RPMI8226 (cell line): Measurements from ENCODE around the gene GMDS.
"Not testable (repeated sequence)": the region's sequence is repeated elsewhere in the genome, so short reads cannot be mapped to it uniquely, and the experiment has no call there.

Source experiments
- DNase-seq: peaks from one replicate; pipeline ENCODE4 v3.0.0-alpha.2; 2015

Gene GMDS

DNA sequence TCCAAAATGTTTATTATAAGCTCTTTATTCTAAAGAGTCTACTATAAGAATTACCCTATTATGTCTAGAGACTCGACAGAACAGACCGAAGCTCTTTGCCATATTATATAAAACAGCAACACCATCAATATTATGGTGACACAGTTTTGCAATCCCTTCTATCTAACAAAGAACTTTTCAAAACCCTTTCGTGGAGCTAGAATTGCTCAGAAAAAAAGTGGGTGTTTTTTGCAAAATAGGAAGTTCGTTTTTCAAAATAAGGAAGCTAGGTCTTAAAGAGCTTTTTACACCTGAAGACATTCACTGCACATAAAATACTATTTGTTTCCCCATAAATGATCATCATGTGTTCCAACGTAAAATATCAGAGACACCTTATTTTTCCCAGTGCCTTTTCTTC is 395.7 kb downstream of the GMDS start:
- no peak for DNase-seq

DNA sequence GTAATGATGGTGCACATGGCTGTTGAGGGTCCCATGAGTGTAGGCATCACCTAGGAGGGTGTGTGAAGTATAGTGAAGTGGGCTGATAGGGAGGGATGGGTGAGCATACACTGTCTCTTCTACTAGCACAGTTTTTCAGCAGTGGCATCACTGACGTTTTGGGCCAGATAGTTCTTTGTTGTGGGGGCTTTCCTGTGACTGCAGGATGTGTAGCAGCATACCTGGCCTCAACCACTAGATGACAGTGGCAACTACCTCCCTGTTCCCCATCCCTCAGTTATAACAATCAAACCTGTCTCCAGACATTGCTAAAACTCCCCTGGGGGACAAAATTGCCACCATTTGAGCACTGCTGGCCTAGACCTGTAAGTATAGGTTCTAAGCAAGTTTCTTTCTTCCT is 396.7 kb downstream of the GMDS start:
- no peak for DNase-seq

DNA sequence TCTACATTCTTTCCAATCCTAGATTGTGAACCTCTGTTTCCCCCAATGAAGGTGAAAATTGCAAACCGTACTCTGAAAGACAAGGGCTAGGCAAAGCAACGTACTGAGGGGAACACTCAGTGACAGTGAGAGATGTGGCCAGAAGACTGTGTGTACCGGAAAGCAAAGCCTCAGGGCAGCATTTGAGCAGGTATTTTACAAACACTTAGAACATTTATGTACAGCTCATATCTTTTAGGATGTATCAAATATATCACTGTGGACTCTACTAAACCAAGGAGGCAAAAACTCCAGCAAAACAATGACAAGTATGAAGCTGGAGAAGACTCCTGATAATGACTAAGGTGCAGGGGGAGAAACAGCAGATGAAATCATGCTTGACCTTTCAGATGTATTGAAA is 398.8 kb downstream of the GMDS start:
- DNase-seq, result no peak

DNA sequence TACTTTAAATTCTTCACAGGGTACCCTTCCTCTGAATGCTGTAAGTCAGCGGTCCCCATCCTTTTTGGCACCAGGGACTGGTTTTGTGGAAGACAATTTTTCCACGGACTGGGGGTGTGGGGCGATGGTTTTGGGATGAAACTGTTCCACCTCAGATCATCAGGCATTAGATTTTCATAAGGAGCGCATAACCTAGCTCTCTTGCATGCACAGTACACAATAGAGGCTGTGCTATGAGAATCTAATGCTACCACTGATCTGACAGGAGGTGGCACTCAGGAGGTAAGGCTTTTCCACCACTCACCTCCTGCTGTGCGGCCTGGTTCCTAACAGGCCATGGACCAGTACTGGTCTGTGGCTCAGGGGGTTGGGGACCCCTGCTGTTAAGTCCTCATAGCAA is 399.9 kb downstream of the GMDS start:
- DNase-seq, result not testable (repeated sequence)

DNA sequence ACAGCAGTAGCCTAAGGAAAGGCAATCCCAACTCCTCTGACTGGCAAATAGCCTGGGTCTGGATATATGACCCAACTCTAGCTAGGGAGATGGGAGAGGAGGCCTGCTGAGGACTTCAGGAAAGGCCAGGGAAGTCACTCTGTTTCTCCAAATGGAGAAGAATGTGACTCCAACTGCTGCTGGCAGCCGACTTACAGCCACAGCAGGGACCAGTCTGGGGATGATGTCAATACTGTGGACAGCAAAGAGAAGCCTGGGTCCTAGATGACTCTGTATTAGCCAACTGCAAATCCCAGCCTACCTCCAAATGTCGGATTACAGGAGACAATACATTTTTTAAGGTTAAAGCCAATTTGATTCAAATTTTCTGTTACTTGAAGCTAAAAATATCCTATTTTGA is 403.1 kb downstream of the GMDS start:
- no peak for DNase-seq

DNA sequence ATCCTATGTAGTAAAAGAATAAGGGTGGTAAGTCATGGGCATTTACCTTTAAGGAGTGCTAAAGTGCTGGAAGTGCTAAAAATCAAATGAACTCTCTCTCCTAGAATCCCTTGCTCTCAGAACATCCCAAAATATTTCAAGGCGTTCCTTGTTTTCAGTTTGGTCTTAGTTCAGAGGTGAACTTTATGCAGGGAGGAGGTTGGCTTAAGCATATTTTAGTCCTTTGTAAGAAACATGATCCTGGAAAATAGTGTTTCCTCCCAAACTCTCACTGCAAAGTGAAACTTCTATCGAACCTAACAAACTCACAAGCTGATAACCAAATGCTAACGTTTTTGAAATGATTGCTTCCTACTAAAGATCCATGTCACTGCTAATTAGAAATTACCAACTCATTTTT is 404.3 kb downstream of the GMDS start:
- DNase-seq, result no peak

DNA sequence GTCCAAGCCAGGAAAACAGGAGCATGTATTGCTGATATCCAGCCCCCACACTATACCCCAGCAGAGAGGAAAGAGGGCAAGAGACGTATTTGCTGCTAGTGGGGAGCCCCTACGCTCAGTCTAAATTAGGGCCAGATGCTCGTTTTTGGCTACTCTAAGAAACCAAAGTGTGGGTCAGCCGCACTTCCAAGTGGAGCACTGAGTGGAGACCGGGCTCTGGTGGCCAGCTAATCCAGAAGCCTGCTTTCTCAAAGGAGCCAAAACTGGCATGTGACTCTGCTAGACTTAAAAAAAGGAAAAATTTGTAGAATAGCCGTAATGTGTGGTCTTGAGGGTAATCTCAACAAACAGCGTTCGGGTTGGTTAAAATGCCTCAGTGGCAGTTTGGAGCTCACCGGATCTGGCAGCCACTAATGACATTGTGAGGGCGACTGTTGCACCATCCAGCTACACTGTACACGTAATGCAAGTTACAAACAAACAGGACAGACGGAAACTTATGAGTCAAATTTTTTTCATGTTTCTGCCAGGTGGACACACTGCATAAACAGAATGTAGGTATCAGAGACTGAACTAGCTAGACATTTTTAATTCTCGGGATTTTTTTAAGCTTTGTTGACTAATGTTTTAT is 404.8 kb downstream of the GMDS start:
- DNase-seq, result no peak

DNA sequence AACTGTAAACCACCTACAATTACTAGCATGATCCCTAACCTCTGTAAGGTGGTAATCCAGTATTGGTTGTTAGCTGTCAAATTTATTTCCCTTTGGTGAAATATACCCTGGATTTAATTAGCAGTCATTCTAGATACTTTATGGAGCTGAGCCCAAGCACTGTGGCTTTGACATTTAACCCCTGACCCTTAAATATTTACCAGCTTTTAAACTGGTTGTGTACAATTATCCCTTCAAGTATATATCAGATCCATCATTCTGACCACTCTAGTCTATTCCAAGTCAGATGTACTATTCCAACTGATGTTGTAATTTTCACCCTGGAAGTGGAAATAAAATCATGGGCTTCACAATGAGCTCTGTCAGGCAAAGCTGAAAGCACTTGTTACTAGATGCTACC is 406.0 kb downstream of the GMDS start:
- DNase-seq, result no peak

DNA sequence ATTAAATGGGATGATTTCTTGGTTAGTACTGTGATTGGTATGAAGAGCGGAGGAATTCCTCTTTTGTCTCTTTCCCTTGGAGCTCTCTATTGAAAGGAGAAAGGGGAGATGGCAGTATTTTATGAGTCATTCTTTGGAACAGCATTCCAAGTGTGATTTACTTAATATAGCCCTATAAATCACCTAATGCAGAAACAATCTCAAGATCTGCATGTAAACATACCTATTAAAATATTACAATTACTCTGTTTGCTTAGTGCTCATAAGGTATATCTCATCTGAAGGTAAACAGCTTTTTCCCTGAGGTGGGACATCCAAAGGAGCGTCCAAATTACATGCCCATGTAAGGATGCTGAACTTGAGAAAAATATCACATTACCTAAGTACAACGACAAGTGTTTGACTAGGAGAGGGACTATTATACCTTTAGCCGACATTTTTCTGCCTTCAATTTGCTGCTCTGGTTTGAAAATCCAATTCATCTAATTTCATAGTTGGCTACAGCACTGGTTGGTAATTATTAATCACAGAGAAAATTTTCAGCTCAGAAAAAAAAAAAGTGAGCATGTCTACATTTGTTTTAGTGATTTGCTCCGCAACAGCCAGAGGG is 406.7 kb downstream of the GMDS start:
- DNase-seq, result no peak

DNA sequence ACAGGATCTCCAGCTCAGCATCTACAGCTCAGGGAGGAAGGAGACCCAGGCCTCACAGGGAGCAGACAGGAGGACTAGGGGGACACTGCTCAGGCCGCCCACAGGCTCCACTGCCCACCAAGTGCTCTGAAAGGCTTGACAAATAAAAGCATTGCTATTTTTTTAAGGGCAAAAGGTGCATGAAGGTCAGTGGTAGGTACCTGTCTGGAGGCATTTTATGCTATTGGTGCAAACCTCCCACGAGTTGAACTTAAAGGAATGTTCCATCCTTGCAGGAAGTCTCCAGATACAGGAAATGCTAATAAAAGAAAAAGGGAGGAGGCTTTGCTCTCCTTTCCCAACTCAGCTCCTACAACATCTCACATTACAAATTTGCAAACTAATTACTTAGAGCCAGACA is 407.6 kb downstream of the GMDS start:
- no peak for DNase-seq

DNA sequence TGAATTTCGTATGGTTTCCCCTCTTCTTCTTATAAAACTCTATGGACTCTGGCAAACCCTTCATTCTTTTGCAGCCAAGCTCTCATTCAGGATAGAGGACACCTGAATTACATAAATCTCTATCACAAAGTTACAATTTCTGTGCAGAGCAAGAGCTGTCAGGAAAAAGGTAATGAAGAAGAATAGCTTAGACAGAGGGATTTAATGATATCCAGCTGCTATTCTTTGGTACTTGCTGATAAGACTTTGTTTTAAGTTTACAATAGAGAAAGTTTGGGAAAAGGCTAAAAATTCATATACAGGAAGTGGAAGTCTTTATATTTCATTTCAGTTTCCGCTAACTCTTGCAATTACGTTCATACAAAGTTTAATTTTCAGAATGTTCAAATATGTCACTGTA is 408.7 kb downstream of the GMDS start:
- no peak for DNase-seq

DNA sequence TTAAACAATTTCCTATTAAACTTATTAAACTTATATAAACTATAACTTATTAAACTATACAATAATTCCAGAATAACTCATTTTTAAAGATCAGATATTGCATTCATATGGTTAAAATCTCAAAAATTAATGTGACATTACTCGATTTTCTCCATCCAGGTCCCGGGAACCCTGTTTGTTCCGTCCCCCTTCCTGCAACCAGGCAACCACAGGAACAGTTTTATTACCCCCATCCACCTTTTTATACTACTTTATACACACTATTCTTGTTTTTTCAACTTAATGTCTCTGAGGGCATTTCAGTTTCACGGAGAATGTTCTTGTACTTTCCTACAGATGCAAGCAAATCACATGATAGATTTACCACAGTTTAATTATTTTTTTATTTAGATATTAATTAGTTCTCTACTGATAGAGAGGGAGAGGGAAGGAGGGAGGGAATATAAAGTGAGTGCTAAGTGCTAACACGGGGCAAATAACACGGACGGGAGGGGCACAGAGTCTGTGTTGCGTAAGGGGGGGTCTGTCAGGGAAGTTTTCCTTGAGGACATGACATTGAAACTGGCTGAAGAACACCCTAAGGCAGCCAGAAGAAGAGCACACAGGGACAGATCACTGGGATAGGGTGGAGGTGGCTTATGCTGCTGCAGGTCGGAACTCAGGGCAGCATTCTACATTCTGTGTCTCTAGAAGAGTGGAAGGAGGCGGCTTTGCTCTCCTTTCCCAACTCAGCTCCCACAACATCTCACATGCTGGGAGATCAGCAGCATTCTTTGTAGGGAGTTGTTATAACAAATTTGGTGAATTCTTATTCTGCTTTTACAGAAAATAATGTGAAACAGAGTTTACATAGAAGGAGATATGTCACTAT is 410.5 kb downstream of the GMDS start:
- DNase-seq, result no peak

DNA sequence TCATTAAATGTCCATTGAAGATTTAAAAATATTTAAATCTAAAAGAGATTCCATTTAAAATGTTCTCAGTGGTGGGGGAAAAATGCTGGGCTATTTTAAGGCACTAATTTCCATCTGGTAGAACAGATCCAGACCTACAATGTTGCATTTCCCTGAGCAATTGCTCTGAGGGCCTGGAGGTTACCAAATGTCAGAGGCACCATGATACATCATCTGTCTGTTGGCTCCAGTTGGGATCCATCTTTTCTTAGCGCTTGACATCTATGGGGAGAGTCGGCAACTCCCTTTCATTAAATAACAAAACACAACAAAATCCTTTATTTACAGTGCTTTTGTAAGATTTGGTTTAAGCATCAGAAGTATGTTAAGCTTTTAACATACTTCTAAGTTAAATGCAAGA is 411.2 kb downstream of the GMDS start:
- DNase-seq, result no peak

DNA sequence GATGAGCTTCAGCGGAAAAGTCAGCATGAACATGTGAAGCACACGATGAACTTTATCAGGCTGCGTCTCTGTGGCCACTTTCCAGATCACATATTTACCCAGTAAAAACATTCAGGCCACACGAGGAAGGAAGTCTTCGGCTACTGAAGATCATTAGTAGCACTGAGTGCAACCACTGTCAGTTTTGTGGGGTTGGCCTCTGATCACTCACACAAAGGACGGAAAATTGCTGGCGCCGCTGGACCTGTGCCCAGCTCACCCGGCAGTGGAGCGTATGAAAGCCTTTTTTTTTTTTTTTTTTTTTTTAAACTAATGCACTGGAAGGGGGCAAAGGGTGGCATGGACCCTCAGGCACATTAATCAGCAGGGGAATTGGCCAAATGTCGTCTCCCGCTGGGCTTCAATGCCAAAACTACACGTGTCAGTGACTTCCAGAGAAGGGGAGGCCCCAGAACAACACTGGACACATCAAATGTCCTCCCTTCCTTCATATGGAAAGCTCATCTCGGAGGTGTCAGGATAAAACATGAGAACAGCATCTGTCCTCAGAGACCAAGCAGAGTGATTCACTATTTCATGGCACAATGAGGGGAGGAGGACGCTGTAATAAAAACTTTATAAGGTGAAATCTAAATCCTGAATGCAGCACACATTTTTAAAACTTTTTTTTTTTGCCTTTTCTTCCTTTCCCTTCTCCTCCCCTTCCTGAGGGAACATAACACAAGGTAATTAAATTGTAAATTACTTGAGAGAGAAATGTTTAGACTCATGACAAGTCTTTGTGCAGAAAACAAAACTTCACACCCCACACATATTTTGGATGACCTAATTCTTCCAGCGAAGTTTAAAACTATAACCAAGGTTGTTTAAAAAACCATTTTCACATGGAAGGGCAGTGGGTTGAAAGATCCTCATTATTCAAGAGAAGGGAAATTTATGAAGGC is 412.3 kb downstream of the GMDS start:
- DNase-seq, result no peak

DNA sequence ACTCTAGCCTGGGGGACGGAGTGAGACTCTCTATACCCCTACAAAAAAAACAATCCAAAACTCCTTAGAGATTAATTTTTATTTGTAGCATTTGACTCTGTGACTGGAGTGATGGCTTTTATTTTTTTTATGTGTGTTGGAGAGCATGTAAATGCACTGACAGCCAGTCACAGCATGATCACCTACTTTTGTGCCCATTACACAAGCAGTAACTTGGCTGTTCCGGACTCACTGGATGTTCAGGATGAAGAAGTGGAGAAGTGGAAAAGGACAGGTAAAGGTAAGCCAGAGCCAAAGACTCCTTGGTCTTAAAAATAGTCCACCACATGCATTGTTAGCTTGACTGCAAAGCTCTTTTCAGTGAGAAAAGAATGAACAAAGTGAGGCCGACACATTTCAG is 413.0 kb downstream of the GMDS start:
- no peak for DNase-seq

DNA sequence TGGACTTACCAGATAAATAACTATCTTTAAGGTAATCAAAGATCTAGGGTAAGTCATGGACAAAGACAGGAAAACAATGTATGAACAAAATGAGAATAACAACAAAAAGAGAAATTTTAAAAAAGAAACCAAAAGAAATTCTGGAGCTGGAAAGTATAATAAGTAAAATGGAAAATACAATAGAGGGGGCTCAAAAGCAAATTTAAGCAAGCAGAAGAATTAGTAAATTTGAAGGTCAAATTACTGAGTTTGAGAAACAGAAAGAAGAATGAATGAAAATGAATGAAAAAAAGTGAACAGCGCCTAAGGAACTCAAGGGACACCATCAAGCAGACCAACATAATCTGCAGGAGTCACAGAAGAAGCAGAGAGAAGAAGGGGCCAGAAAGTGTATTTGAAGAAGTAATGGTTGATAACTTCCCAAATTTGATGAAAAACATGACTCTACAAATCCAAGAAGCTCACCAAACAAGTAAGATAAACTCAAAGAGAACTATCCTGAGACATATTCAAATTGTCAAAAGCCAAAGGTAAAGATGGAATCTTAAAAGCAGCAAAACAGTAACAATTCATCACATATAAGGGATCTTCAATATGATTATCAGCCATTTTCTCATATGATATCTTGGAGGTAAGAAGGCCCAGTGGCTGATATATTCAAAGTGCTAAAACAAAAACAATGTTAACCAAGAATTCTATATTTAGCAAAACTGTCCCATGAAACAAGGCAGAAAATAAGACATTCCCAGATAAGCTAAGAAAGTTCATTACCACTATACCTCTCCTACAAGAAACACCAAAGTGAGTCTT is 417.2 kb downstream of the GMDS start:
- DNase-seq, result no peak

DNA sequence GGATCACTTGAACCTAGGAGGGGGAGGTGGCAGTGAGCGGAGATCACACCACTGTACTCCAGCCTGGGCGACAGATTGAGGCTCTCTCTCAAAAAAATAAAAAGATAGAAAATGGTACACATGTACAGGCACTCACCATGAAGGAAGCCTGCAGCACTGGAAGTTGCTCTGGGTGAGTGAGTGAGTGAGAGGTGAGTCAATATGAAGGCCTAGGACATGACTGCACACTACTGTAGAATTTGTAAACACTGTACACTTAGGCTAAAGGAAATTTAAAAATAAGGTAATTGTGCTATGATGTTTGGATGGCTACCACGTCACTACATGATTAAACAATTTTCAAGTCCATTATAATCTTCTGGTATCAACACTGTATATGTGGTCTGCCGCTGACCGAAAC is 419.5 kb downstream of the GMDS start:
- DNase-seq, result no peak

DNA sequence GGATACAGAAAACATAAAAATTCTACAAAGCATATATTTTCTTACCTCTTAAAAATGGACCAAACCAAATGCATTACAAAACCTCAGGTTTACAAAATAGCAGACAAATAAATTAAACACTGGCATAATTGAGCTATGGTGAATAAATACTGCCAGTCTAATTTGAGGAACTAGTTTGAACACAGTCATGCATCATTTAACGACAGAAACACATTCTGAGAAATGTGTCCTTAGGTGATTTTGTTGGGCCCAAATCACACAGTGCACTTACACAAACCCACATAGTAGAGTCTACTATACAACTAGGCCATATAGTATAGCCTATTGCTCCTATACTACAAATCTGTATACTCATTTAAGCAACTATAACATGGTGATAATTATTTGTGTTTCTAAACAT is 420.1 kb downstream of the GMDS start:
- DNase-seq, result no peak

DNA sequence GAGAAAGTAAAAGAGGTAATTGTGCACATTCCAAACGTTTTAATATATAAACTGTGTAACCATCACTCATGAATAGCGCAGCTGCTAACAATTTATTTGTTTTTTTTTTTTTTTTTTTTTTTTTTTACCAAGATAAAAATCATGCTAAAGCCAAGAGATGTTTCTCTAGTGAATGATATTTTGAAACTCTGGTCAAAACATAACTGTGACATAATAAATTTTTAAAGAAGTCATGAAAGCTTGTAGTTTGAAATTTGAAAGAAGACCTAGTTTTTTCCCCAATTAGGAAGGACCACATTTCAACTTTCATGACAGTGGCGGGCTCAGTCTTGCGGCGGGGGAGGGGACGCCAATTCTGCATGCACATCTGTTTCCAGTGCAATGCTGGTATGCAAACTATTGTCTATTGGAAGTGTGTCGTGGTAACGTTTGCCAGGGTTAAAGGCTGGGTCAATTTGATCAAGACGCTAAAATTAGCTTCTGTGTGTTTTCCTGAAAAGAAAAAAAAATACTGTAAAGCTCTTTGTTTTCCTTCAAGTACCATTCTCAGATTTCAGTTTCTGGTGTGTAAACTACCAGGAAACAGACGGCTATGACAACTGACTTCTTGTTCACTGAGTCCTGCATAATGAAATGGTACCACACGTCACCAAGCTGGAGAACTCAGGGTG is 423.8 kb downstream of the GMDS start:
- no peak for DNase-seq

DNA sequence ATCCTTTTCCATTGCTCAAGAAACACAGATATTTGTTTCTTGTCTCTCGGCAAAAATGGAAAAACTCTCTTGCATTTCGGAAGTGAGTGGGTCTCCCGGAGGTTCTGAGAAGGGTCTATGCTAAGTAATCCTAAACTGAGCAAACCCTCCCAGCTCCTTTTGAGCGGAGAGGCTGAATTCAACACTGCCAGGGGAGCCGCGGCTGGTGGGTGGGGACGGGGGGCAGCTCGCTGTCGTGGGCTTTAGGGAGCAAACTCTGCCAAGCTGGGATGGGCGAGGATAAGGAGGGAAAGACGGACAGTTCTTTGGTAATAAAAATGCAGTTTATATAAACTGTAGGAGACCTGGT is 424.3 kb downstream of the GMDS start:
- no peak for DNase-seq

DNA sequence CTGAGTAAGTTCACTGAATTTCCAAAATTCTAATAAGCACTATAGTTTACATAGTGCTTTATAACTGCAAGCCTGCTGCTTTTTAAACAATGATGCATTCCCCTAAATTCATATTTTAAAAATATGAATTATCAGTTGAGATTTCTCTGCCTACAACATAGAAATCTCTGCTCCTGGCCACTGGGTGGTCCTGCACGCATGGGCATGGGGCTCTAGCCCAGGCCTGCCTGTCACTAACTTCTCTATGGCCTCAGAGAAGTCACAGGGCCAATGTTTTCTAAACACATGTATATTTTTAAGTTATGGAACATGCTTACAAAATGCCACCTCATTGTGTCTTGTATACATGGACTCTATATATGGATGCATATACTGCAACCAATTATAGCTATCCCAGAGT is 424.7 kb downstream of the GMDS start:
- no peak for DNase-seq

DNA sequence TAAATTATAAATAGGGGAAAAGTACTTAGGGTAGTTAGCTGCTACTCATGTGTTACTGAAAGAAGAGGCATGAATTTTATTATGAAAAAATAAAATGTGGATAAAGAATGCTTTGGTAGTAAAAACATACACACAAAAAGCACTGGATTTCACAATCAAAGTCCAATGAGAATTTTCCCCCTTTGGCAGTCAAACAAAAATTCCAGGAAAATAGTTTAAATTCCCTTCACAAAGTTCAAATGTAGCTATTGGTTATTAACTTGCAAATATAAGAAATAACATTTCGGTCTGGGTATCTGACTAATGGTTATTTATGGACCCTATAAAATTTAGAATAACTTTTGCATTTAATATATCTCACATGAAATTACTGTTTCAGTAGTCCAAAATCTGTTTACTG is 425.2 kb downstream of the GMDS start:
- no peak for DNase-seq
